Measurements from ENCODE around the gene SP3.

SP3 gene

GRCh38 chr2:173993459-173993858 lies 28.3 kb upstream of the SP3 start:
- no peak for DNase-seq

GRCh38 chr2:173991856-173992588 lies 26.8 kb upstream of the SP3 start:
- DNase-seq, result no peak

DNA sequence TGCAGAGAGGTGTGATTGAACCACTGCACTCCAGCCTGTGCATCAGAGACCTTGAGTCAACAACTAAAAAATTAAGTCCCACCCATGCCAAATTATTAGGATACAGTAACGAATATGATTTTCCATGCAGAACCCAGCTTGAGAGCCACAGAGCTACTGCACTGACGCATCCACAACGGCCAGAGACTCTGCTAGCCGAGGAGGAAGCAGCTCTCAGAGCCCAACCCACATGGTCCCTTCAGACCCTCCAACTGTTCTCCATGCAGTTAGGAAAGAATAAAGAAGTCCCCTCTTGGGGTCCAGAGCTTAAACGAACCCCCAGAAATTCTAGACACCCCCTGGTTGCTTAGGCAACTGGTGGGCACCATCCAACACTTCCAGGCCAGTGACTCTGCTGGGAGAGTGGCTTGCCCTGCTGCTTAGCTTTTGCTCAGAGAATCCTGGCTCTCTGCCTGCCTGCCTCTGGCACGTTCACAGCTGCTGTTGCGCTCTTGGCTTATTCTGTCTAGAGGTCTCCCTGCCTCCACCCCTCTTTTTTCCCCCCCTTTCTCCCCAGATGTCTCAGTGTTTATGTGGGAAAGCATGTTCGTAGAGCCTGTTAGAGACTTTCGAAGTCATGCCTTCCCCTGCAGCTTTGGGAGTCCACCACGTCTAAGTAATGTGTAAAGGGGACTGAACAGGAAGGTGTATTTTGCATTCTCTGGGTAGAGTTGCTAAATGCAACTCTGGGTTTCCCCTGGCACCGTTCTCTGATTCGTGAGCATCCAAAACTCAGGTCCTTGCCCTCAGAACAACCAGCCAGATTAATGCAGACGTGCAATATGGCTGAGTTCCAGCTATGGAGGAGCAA lies 26.0 kb upstream of the SP3 start:
- DNase-seq, result no peak

- DNase-seq, result no peak
These were observed 25.1 kb upstream of the SP3 start for GRCh38 chr2:173990245-173990644.

GRCh38 chr2:173989884-173990215 lies 24.7 kb upstream of the SP3 start:
- DNase-seq, result no peak

DNA sequence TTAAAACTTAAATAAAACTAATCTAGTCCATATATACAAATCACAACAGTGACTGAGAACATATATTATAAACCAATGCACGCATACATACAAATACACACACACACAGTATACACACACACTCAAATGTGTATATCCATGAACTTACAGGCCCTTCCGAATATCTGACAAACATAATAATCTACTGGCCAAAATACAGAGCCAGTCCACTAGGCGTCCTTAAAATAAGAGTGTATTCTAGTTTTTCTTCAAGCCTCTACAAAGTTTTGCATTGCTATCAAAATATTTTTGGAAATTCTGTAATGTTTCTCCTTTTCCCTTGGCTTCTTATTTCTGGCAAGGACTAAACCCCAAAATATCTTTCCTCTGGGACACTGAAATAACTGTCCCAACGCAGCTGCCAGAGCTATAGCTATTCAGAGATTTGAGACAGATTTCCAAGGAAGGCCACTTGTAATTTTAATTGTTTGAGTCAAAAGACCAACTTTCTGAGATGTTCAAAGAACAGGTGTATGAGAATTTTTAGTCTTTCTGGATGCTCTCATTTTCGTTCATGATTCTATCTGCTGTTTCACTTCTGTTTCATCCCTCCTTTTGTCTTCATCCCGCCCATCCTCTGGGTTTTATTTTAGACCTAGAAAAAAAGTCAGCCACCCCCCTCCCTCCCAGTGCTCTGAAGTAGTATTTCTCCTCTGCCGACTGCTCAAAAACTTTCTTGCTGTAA lies 24.1 kb upstream of the SP3 start:
- DNase-seq, result no peak

DNA sequence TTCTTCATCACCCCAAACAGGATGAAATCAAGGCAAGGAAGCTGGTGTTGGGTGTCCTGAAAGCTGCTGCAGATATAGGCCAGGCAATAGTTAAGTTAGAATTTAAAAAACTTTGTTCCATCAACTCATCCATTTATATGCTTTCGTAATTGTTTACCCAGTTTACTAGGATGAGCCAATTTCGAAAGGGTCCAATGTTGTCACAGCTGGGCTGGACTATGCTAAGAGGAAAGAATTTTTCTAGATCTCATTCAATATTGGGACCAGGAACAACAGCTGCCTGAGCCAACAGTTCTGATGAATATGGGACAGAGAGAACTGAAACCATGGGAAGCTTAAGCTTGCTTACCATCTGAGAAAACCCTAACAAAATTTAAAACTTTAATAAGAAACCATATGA lies 21.6 kb upstream of the SP3 start:
- no peak for DNase-seq

DNA sequence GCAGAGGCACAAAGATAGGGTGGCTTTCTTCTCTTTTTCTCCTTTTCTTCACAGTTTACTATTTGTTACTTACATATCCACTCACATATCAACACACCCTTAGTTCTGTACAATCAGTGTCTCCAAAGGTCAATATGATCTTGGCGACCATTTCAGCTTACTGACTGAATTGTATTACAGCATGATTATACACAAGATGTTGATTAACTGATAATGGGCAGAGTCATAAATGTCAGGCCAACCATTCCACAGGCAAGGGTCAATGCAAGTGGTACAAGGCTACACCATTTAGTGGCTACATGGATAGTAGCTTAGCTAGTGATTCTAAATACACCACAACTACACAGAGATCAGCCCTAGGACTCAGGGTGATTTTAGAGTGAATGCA lies 20.4 kb upstream of the SP3 start:
- no peak for DNase-seq

- no peak for DNase-seq
These were observed 19.9 kb upstream of the SP3 start for GRCh38 chr2:173984866-173985604.

GRCh38 chr2:173983391-173983871 lies 18.3 kb upstream of the SP3 start:
- no peak for DNase-seq

- no peak for DNase-seq
These were observed 17.7 kb upstream of the SP3 start for GRCh38 chr2:173982918-173983317.

DNA sequence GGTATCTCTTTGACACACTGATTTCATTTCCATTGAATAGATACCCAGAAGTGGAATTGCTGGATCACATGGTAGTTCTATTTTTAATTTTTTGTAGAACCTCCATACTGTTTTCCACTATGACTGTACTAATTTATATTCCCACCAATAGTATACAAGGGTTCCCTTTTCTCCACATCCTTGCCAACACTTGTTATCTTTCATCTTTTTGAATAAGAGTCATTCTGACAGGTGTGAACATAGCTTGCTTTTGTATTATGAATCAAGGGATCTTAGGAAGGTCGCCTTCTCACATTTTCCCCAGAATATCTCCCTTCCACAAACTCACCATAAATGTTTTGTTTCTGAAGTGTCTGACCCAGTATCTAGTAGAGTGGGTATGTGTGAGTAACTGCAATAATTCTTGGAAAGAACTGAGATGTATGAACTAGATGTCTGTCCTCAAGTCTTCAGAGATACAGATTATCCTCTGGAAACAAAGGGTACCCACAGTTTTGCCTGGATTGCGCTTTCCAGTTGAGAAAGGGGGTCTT lies 17.1 kb upstream of the SP3 start:
- no peak for DNase-seq

DNA sequence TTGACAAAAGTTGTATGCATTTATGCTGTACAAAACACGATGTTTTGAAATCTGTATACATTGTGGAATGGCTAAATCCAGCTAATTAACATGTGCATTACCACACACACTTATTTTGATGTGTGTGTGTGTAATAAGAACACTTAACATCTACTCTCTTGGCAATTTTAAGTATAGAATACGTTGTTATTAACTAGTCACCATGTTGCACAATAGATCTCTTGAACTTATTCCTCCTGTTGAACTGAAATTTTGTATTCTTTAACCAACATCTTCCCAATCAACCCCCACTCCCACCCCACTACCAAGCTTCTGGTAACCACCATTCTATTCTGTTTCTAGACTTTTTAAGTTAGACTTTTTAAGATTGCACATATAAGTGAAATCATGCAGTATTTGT lies 16.3 kb upstream of the SP3 start:
- DNase-seq, result no peak

DNA sequence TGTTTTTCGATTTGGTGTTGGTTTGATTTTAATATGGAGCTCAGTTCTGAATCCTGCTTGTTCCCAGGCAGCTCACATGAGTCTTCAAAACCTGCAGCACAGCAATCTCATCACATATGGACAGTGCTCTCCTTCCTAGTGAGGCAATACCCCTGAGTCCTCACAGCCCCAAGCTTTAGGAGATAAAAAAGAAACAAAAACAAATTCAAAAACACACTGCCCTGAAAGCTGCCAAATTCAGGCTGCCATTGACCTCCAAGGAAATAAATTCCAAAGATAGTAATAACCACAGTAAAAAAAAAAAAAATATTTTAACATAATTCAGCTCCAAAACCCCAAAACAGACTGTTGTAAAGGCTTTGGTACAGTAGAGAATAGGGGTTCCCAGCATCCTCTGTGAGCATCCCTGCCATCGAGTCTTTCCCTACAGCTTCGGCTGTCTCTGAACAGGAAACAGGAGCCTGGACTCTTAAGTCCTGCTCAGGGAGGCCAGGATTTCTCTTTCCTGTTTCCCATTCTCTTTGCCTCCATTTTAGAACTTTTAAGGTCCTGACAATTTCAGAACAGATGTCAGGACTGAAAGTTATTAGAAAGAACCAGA lies 14.7 kb upstream of the SP3 start:
- DNase-seq, result no peak

DNA sequence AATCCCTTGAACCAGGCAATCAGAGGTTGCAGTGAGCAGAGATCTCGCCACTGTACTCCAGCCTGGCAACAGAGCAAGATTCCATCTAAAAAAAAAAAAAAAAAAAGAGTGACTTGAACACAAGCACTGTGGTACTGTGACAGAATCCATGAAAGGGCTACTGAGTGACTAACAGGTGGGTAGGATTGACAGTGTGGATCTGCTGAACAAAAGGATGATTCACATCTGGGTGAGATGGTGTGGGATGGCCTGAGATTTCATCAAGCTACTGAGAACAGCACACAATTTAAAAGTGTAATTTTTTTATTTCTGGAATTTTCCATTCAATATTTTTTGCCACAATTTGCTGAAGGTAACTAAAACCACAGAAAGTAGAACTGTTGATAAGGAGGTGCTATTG lies 13.3 kb upstream of the SP3 start:
- peak; percentile 31 for DNase-seq

GRCh38 chr2:173972636-173973035 lies 7.5 kb upstream of the SP3 start:
- DNase-seq, result no peak

DNA sequence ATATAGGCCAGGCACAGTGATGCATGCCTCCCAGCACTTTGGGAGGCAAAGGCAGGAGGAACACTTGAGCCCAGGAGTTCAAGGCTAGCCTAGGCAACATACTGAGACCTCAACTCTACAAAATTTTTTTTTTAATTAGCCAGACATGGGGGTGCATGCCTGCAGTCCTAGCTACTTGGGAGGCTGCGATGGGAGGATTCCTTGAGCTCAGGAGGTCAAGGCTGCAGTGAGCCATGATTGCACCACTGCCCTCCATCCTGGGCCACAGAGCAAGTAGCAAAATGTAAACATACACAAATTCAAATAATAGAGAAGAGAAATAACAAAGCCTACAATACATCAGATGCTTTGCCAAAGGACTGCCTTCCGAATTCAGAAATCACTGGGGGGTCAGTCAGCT lies 7.0 kb upstream of the SP3 start:
- DNase-seq, result no peak

DNA sequence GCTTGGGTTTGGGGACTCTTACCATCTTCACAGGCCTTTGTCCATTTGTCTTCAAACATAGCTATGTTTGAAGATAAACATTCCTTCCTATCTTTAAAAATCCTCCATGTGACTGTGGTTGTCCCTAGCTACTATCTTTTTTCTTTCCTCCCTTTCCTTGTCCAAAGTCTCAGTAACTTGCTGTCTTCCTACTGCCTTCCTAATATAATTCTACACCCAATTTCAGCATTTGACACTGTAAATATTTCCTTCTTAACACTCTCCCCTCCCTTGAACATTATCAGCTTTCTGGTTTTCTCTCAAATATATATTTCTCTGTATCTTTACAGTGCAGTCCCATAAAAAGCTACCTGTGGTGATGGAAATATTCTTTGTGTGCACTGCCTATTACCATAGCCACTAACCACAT lies 5.3 kb upstream of the SP3 start:
- no peak for DNase-seq

DNA sequence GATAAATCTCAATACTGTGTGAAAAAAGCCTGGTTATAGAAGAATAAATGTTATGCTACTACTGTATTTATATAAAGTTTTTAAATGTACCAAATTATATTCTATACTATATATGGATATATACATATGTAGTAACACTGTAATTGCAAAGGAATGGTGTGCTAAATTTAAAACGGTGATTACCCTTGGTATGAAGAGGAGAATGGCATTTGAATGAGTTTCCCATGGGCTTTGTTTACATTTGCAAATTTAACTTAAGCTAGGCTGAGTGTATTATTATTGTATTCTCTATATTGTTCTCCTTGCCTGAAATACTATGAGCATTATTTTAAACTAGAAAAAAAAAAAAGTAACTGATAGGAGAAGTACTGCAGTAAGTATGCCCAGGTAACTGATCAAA lies 4.7 kb upstream of the SP3 start:
- no peak for DNase-seq

DNA sequence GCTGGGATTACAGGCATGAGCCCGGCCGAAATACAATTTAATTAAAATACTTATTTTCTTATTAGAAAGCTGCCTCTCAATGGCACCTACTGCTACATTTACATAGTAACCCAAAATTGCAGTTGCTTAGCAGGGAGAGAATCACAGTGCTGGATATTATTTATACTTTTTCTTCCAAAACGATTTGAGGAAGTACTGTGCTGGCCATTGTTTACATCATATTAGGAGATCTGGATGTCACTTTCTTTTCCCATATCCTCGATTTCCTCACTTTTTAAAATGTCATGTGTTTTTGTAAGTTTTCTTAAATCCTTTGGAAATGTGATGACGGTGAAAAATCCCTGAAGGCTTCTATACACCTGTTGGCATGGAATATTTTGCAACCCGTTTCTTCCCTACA lies 3.4 kb upstream of the SP3 start:
- no peak for DNase-seq

GRCh38 chr2:173966274-173967098 lies 1.3 kb upstream of the SP3 start:
- DNase-seq, result no peak

Data from activated CD4-positive, alpha-beta T cell treated with anti-CD3 and anti-CD28 coated beads, Interleukin-10, Interleukin-2, amounts not matched to agents 100 ng/mL and 50 ng/mL, durations not matched to agents 16 hours and 8 hours (primary cell).